NCI-H526 (cell line): ENCODE measurements around the gene ZNF148.

Experiments
- DNase-seq, 2 experiments: peaks; one replicate each; lab custom pipeline; 2025; lab: John Stamatoyannopoulos, UW

ZNF148 gene

GRCh38 chr3:125332504-125332903, 42.6 kb downstream of the ZNF148 start:
- no peak for DNase-seq

DNA sequence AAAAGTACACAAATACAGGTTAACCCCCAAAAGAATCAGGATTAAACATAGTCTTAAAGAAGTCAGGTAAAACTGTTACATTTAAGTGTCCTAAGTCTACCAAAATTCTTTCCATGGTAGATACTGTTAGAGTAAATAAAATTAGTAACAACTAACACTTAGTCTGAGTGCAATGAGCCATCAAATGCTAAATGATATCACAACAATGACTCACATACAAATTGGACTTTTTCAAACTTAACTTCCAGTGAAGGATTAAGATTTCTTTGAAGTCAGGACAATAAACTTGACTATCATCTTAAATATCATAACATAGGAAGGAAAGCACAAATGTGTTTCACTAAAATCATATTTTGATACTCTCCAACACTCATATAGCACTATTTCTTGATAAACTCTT, 43.9 kb downstream of the ZNF148 start:
- DNase-seq: no peak

DNA sequence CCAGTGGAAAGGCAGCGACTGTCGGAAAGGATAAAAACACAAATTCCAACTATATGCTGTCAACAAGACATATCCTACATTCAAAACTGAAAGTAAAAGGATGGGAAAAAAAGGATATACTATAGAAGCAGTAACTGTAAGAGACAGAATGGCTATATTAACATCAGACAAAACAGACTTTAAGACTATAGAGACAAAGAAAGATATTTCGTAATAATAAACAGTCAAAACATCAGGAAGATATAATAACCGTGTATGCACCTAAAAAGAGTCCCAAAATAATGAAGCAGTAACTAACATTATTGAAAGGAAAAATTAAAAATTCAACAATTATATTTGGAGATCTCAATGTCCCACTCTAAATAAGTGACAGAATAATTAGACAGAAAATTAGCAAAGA, 48.2 kb downstream of the ZNF148 start:
- DNase-seq: no peak

DNA sequence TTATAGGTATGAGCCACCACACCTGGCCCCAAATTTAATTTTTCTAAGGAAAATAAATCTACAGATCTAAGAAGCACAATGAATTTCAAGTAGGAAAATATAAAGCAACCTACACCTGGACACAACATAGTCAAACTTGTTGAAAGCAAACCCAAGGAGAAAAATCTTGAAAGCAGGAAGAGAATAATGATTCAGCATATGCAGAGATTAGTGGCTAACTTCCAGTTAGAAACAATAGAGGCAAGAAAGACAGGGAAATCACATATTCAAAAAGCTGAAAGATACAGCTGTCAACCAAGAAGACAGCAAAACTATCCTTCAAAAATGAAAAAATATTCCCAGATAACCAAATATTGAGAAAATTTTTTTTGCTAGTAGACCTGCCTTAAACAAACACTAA, 49.4 kb downstream of the ZNF148 start:
- no peak for DNase-seq

DNA sequence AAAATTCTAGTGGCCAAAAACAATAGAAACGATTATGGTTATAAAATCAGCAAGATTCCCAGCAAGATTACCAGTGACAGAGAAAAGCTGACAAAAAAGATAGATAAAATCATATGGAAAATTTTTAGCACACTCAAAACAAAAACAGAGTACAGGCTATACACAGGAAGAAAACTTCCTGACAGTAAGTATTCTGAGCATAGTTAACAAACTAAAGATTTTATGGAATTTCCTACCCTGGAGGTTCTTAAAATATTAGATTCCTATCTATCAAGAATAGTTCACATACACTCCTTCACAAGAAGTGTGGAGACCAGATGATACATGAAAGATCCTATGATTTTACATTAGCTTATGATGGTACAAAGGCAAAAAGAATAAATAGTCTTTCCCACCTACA, 50.8 kb downstream of the ZNF148 start:
- DNase-seq: no peak

- no peak for DNase-seq
Measured at GRCh38 chr3:125322917-125323316, 52.2 kb downstream of the ZNF148 start.

DNA sequence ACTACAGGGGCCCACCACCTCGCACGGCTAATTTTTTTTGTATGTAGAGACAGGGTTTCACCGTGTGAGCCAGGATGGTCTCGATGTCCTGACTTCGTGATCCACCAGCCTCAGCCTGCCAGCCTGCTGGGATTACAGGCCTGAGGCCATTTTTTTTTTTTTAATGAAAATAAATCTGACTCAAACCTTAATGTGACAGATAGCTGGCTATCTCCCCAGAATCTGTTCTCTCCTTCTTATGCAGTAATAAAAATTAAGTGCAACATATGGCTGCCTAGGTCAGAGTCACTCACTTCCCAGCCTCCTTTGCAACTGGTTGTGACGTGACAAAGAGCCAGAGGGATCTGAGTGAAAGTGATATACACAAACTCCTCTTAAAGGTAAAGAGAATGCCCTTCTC, 53.0 kb downstream of the ZNF148 start:
- DNase-seq: no peak

DNA sequence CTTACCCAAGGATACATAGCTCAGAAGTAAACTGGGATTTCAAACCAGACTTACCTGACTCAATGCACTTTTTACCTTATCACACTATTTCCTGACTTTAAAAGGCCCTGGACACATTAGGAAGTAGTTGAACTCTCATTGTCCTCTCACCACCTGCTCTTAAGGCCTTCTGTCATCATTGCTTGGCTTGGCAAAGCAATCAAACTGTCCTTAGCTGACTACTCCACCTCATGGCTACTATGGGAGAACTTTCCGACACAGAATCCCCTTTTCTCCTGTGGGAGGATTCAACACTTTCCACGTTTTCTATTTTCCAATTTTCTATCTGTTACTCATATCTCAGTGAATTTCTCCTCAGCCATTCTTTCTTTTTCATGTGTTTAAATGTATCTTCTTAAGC, 55.4 kb downstream of the ZNF148 start:
- no peak for DNase-seq

DNA sequence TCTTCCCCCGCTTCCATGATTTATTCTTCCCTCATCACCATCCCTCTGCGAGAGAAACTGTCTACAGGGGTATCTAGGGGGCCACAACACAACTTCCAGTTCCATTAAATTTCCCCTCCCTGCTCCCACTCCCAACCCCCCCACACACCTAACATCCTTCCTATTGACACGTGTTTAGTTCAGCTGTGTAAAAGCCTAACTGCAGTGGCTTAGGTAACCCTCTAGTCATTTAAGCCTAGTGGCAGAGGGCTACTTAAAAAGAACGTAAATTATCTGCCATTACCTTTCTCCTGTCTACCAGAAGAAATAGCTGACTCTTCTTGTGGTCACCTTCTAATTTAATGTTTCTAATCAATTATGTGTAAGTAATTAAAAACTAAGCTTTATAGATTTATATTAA, 56.3 kb downstream of the ZNF148 start:
- no peak for DNase-seq

DNA sequence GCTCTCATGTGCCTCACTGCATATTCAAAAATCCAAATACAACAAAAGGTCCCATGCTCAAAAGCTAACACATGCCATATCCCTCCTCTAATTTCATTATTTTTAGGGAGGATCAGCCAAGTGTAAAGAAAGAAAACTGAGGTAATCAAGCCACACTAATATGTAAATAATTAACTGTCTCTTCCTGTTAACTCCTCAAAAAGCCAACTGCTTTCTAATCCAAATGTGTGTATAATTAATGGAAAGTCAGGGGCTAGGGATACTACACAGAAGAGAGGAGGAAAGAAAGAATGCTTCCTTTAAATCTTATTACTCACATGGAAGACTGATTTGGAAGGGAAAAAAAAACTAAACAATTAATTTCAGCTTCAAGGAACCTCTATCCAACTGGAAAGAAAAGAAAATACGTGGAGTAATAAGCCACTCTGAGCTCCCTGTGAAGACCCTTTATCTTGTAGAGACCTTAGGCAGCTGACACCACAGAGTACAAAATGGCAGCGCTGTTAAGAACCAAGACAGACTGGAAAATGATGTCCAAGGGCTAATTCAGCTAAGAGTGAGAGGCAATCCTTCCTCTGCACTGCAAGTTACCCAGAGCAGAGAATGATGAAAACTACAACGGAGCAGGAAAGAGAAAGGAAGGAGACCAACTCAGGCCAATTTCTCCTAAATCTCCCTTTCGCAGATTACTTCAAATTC, 56.8 kb downstream of the ZNF148 start:
- no peak for DNase-seq

DNA sequence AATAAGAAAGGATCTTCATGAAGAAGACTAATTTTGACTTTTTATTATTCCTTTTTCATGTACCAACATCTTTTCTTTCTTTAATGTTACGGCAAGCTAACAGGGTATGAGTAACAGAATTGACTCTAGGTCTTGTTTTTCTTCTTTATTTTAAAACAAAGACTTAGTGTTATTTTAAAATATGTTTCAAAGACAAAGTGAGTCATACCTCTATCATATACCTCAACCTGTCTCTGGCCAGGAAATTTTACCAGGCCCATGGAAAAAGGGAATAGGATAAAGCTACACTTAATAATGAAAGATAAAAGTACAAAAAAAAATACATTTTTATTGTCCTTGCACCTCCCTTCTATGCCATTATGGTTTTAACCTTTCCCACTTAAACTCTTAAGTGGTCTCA, 57.4 kb downstream of the ZNF148 start:
- DNase-seq: no peak

- no peak for DNase-seq
Measured at GRCh38 chr3:125316949-125317348, 58.2 kb downstream of the ZNF148 start.

DNA sequence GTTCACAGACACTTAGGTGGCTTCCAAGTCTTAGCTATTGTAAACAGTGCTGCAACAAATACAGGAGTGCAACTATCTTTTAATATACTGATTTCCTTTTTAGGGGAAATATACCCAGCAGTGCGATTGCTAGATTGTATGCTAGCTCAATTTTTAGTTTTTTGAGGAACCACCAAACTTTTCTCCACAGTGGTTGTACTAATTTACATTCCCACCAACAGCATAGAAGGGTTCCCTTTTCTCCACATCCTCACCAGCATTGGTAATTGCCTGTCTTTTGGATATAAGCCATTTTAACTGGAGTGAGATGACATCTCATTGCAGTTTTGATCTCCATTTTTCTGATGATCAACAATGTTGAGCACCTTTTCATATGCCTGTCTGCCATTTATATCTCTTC, 58.9 kb downstream of the ZNF148 start:
- no peak for DNase-seq

- DNase-seq: no peak
Measured at GRCh38 chr3:125313060-125313635, 62.0 kb downstream of the ZNF148 start.

GRCh38 chr3:125310623-125311081, 64.5 kb downstream of the ZNF148 start:
- DNase-seq: no peak

DNA sequence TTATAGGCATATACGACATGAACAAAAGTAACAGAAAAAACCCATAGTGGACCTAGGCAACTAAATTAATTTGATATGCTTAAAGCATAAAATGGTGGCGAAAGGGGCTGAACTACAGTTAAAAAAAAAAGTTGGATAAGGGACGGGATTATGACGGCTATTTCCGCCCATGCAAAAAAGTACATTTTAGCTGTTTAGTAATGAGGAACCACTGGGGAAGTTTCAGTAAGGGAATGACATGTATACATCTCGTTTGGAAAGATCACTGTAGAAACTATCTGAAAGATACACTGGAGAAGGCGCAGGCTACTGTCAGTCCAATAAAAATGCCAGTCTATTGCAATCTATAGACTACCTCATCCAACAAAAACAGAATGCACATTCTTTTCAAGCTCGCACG, 65.6 kb downstream of the ZNF148 start:
- DNase-seq: no peak

- no peak for DNase-seq
Measured at GRCh38 chr3:125306620-125307019, 68.5 kb downstream of the ZNF148 start.

- DNase-seq: no peak
Measured at GRCh38 chr3:125302932-125303331, 72.2 kb downstream of the ZNF148 start.

DNA sequence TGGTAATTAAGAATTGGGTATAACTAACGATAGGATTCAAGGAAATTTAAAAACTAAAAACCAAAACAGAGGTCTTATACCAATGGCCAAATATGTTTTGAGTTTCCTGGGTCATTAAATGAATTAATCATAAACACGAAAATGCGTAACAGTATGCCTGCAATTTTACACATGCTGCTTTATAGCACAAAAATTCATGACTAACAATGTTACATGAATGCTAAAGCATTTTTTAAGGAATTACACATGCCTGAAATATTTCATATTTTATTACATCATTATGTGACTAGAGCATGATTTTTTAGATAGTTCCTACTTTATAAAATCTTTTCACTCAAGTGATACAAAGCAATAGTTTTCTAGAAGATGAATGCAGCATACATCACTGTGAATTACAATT, 74.7 kb downstream of the ZNF148 start:
- no peak for DNase-seq

DNA sequence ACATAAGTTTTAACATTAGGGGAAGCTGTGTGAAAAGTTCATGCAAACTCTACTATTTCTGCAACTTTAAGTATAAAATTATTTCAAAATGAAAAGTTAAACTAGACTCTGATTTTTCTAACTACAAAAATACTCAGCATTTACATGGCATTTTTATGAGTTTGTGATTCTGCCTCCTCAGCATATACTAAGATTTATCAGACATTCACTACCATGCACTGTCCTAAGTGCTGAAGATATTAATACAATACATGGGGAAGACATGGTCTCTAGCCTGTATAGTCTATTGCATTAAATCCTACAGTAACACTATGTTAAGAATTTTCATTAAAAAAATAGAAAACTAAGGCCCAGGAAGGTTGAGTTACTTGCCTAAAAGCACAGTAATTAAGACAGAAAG, 80.7 kb downstream of the ZNF148 start:
- DNase-seq: no peak

- DNase-seq: peak in 1 of 2 experiments; percentile 10
Measured at GRCh38 chr3:125292015-125292414, 83.1 kb downstream of the ZNF148 start.

DNA sequence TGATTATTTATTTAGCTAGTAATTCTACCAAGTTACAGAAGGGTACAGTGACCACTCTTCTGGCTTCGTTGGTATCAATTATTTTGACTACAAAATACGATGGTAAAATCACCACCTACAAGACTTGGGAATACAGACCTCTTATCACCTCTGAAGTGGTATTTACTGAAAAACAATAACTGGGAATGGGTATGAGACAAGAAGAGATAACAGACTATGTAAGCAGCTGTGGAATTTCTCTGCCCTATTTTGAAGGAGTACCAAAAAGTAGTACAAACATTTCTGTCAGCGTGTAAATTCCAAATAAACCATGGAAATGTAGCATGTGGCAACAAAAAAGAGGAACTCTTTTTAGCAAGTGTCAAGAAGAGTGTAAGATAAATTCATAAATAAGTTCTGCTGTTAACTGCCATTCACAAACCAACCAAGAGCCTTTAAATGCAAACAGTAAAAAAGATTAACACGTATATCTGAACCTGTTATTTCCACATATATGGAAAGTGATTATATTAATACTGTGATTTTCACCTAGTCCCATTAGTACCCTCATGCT, 85.6 kb downstream of the ZNF148 start:
- no peak for DNase-seq

GRCh38 chr3:125287248-125287647, 87.9 kb downstream of the ZNF148 start:
- no peak for DNase-seq

DNA sequence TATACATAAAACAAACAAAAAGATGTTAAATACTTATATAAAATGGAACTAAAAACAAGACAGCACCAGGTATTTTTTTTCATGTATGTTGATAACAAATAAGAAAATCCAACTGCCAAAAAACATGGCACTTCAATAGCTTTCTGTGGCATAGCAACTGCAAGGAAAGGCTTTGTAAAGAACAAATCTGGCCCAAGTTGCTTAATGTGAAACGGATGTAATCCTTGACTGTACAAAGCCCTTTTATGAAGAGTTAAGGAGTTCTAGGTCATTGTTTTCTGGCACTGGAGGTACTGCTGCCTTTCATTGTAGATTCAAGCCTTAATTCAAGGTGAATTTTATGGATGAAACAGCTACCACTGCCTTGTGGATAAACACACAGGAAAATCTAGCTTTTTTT, 93.7 kb downstream of the ZNF148 start:
- no peak for DNase-seq
